Activated CD4-positive, alpha-beta T cell treated with anti-CD3 and anti-CD28 coated beads for 1 hour (primary cell): ENCODE data around the gene SMG9.

ENCODE experiments used
- DNase-seq: peaks from one replicate; pipeline ENCODE4 v3.0.0-alpha.2; 2020

The SMG9 gene

GRCh38 chr19:43751466-43752220, 3.1 kb downstream of the SMG9 start:
- DNase-seq = no peak

DNA sequence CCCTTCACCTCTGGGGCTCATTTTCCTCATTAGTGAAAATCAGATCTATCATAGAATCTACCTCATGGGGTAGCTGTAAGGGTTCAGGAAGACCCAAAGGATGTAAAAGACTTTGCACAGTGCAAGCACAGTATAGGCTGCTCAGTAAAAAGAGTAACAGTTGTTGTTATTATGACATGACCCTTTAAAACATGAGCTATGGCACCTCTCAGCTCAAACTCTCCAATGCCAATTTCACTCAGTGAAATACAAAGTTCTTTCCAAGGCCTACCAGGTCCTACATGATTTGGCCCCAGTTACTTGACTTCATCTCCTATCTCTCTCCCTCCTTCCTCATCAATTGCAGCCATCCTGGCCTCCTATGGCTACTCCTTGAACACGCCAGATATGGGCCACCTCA, 4.9 kb downstream of the SMG9 start:
- no peak for DNase-seq

DNA sequence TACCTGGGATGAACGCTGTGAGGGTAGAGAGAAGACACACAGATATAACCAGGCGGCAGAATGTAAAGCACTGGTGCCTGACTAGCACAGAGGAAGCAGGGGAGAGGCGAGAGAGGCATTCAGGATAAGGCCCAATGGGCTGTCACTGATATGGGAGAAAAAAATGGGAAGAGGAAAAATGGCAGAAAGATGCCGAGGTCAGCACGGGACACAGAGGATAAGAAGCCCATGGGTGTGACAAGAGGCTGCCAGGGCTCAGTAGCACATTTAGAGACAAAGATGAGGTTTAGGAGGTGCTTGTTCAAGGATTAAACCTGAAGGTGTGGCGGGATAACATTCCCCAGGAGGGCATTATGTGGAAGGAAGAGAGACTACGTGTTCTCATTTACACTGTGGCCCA, 5.6 kb downstream of the SMG9 start:
- DNase-seq = no peak

DNA sequence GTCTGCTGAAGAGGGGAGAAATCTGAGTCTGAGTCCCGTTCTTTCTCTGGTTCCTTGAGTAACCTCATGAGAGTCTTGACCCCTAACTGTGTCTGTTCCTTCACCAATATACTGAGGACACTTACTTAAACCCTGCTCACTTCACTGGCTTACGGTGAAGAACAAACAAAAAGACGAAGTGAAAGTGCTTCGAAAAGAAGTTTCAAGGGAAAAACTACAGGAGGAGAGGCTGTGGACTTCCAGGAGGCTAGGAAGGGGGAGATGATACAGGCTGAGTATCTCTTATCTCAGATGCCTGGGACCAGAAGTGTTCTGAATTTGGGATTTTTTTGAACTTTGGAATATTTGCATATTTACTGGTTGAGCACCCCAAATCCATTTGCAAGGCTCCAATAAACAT, 6.1 kb downstream of the SMG9 start:
- no peak for DNase-seq

GRCh38 chr19:43748205-43748594, 6.6 kb downstream of the SMG9 start:
- DNase-seq = no peak

DNA sequence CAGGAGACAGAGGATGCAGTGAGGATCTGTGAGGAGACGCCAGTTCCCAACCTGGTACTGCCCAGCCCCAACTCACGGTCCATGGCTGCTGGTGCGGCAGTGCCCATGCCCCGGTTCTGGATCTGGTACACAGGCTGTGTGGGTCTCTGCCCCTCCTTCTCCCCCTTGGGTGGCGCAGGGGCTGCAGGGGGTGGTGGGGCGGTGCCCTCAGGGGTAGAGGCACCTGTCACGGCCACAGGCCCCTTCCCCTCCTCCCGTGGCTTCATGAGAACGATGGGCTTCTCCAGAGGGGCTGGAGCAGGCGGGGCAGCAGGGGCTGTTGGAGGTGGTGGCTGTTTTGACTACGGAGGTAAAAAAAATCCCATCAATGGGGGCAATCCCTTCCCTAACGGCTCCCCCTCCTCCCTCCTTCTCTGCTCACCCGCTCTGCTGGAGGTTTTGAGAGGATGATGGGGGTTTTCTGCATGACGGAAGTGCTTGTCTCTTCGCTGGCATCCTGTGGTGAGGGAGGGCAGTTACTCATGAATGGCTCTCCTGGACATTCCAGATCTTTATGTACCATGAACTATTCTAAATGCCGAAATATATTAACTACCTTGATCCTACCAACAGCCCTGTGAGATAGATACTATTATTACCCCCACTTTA, 7.1 kb downstream of the SMG9 start:
- DNase-seq = no peak

- no peak for DNase-seq
Measured at GRCh38 chr19:43743059-43743458, 11.7 kb downstream of the SMG9 start.

GRCh38 chr19:43741075-43741825, 13.5 kb downstream of the SMG9 start:
- no peak for DNase-seq

DNA sequence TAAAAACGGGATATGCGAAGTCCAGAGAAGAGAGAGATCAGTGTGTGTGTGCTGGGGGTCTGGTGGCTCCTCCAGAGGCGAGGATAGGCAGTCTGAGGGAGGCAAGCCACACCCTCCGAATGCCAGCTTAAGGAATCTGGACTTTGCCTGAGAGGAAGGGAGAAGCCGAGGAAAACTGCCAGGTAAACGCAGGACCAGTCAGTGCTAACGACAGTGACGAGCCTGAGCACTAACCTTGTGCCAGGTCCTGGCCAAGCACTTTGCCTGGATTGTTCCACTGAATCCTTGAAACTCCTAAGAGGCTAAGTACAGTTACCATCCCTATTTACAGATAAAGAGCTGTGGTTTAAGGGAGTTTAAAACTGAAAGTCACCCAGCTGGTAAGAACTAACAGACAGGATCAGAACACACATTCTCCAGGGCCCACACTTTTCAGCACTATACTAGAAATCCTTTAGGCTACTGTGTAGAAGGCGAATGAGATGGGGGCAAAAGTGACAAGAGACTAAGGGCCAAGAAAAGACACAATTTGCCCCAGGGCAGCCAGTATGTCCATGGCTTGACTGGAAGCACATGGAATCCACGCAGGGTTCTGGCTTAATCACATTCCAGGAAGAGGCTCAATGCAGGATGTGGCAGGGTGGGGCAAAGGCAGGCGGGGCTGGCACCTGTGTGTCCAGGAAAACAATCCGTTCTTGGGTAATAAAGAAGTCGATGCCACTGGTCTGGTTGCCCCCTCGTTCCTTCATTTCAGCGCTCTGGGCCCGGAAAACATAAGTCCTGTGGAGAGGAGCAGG, 15.1 kb downstream of the SMG9 start:
- no peak for DNase-seq

DNA sequence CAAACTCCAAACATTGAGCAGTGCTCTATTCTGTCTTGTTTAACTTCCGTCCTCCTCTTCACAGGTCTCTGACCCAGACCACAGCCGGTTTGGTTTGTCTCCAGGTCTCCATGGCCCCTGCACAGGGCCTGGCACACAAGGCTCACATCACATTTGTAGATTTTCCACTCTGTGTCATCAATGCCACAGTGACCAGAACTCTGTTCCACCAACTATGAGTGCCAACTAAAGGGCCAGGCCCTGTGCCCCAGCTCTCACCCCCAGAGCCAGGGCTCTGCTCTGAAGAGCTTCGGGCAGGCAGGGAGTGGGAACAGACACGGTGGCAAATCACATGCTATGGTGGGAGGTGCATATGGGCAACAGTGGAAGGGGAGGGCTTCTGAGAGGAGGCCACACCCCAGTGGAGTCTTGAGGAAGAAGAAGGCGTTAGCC, 16.0 kb downstream of the SMG9 start:
- DNase-seq = no peak

GRCh38 chr19:43735957-43736356, 18.8 kb downstream of the SMG9 start:
- no peak for DNase-seq

DNA sequence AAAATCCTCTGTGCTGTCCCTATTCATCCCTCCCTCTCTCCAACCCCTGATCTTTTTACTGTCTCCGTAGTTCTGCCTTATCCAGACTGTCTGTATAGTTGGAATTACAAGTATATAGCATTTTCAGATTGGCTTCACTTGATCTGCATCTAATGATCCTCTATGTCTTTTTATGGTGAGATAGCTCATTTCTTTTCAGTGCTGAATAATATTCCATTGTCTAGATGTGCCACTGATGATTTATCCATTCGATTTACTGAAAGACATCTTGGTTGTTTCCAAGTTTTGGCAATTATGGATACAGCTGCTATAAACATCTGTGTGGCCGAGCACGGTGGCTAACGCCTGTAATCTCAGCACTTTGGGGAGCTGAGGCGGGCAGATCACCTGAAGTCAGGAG, 19.7 kb downstream of the SMG9 start:
- DNase-seq = no peak

DNA sequence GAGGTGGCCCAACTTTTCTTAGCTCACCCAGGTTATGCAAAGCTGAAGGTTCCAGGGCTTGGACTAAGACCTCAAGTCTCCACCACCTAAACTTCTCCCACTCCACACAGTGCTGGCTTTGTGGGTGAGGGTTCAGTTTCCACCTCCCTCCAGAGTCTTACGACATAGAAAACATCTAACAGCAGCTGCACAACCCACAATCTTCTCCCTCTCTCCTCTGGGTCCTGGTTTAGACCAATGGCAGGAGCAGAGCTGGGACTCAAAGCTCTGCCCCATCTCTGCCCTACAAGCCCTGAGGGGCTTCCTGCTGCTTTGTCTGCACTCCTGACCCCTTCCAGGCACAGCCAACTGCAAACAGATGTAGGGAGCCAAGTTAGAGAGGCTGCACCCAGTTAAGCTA, 22.9 kb downstream of the SMG9 start:
- DNase-seq = no peak

DNA sequence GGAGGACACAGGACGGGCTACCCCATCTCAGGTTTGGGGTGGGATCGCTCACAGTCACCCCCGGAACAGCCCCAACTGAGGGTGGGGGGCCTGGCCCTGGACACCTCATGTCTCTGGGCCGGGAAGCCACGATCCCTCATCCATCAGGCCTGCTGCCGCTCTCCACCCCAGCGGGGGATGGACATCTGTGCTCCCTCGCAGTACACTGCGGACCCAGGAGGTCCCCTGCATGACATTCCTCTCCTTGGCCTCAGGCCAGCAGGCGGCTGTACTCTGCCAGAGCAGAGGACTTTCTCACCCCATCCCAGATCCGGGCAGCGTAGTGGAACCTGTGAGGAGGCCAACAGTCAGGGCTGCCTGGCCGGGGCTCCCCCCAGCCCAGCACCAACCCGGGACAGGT, 23.4 kb downstream of the SMG9 start:
- no peak for DNase-seq

- DNase-seq = no peak
Measured at GRCh38 chr19:43729919-43730318, 24.8 kb downstream of the SMG9 start.

- DNase-seq = no peak
Measured at GRCh38 chr19:43727593-43727853, 27.2 kb downstream of the SMG9 start.

- DNase-seq = no peak
Measured at GRCh38 chr19:43726736-43727592, 27.8 kb downstream of the SMG9 start.

GRCh38 chr19:43725468-43725867, 29.3 kb downstream of the SMG9 start:
- no peak for DNase-seq

DNA sequence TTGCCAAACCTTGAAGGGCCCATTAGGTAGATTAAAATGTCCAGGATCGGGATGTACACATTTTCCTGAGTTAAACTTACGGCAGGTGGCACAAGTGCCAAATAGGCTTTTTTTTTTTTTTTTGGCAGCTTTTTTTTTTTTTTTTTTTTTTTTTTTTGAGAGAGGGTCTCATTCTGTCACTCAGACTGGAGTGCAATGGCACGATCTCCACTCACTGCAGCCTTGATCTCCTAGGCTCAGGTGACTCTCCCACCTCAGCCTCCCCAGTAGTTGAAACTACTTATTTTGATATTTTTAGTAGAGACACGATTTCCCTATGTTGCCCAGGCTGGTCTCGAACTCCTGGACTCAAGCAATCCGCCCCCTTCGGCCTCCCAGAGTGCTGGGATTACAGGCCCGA, 29.9 kb downstream of the SMG9 start:
- DNase-seq = no peak

GRCh38 chr19:43723588-43723987, 31.2 kb downstream of the SMG9 start:
- DNase-seq = no peak

DNA sequence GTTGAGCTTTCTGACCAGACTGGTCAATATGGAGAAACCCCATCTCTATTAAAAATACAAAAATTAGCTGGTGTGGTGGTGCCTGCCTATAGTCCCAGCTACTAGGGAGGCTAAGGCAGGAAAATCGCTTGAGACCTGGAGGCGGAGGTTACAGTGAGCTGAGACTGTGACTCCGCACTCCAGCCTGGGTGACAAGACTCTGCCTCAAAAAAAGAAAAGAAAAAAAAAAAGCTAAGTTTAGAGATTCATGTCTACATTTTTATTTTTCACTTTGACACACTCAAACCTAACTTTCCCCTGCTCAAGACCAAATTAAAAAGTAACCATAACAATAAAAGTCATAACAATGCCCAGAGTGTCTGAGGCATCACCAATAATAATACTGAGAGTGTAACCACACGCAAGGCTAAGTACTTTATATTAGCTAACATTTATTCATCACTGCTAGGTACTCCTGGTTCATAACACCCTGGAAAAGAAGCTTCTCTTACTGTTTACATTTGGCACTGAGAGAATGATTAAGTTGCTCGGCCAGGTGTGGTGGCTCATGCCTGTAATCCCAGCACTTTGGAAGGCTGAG, 33.2 kb downstream of the SMG9 start:
- DNase-seq = no peak

DNA sequence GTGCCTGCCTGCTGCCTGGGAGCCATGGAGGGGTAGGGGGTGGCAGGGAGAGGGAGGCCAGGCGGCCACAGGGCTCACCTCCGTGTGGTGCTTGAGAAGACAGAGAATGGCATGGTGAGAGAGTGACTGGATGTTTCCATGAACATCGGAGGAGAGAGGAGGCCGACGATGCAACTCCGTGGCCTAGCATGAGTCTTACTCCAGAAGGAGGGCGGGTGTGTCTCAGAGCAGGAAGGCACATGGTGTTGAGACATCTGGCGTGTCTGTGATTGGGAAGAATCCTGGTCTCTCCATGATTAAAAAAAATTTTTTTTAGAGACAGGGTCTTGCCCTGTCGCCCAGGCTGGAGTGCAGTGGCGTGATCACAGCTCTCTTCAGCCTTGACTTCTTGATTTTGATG, 33.8 kb downstream of the SMG9 start:
- DNase-seq = no peak
